GM18909 (cell line): Measurements from ENCODE around the gene INPP4B.
"Not testable (repeated sequence)": the region's sequence is repeated elsewhere in the genome, so short reads cannot be mapped to it uniquely, and the experiment has no call there.

Experiments
- ATAC-seq: cut with Tn5 transposase; IDR thresholded peaks from one replicate; pipeline ENCODE4 v1.9.1; 2021; ENCODE audit warnings: mild to moderate bottlenecking; ENCODE audit not compliant: unreplicated experiment, poor library complexity

The INPP4B gene

GRCh38 chr4:142826503-142827241 lies 19.4 kb downstream of the INPP4B start:
- no peak for ATAC-seq

GRCh38 chr4:142824368-142824767 lies 21.7 kb downstream of the INPP4B start:
- ATAC-seq, result no peak

GRCh38 chr4:142823796-142824195 lies 22.3 kb downstream of the INPP4B start:
- no peak for ATAC-seq

GRCh38 chr4:142818476-142818875 lies 27.6 kb downstream of the INPP4B start:
- ATAC-seq, result no peak

GRCh38 chr4:142818031-142818430 lies 28.1 kb downstream of the INPP4B start:
- ATAC-seq, result no peak

GRCh38 chr4:142817442-142817841 lies 28.7 kb downstream of the INPP4B start:
- no peak for ATAC-seq

- no peak for ATAC-seq
These were observed 30.3 kb downstream of the INPP4B start for GRCh38 chr4:142815834-142816233.

GRCh38 chr4:142813388-142813787 lies 32.7 kb downstream of the INPP4B start:
- no peak for ATAC-seq

- ATAC-seq, result no peak
These were observed 34.0 kb downstream of the INPP4B start for GRCh38 chr4:142812091-142812490.

- ATAC-seq, result no peak
These were observed 35.1 kb downstream of the INPP4B start for GRCh38 chr4:142811034-142811433.

GRCh38 chr4:142809559-142809958 lies 36.5 kb downstream of the INPP4B start:
- no peak for ATAC-seq

- ATAC-seq, result not testable (repeated sequence)
These were observed 42.2 kb downstream of the INPP4B start for GRCh38 chr4:142803879-142804278.

GRCh38 chr4:142801966-142802365 lies 44.1 kb downstream of the INPP4B start:
- no peak for ATAC-seq

GRCh38 chr4:142781114-142781513 lies 65.0 kb downstream of the INPP4B start:
- ATAC-seq, result no peak

GRCh38 chr4:142778900-142779299 lies 67.2 kb downstream of the INPP4B start:
- no peak for ATAC-seq

- ATAC-seq, result no peak
These were observed 67.7 kb downstream of the INPP4B start for GRCh38 chr4:142778430-142778829.

GRCh38 chr4:142777045-142777743 lies 68.9 kb downstream of the INPP4B start:
- ATAC-seq, result no peak

GRCh38 chr4:142776026-142776425 lies 70.1 kb downstream of the INPP4B start:
- ATAC-seq, result no peak

- ATAC-seq, result no peak
These were observed 72.6 kb downstream of the INPP4B start for GRCh38 chr4:142773505-142773904.

- ATAC-seq, result no peak
These were observed 83.8 kb downstream of the INPP4B start for GRCh38 chr4:142762280-142762679.

GRCh38 chr4:142752202-142752786 lies 93.8 kb downstream of the INPP4B start:
- no peak for ATAC-seq
